Measurements from ENCODE around the gene KCTD11. TPM values are rescaled to one million over a fixed set of nuclear protein-coding genes. Genes with fewer than 3 reads are reported as not detected.

The KCTD11 gene
- total RNA-seq, 1 experiment from 2014 or later = 5.1 TPM

- H3K27me3 Mint-ChIP-seq (ENCODE audit: insufficient read depth, unreplicated experiment) = no peaks in the 10 kb centered on the region
- H3K4me3 Mint-ChIP-seq (ENCODE audit: unreplicated experiment) = no peak overlapping the region
- no peaks in the 10 kb centered on the region for H3K36me3 Mint-ChIP-seq (ENCODE audit: insufficient read depth, unreplicated experiment)
- H3K4me1 Mint-ChIP-seq (ENCODE audit: low read depth, unreplicated experiment) = peaks cover 2% of the 10 kb centered on the region
- H3K36me3 ChIP-seq (ENCODE audit: control insufficient read depth, insufficient read depth, low read length) = no peaks in the 10 kb centered on the region; the same call in 1 of the 2 replicates
- no peak overlapping the region for H3K27ac Mint-ChIP-seq (ENCODE audit: unreplicated experiment)
- no peaks in the 10 kb centered on the region for H3K27me3 ChIP-seq (replicated peaks; ENCODE audit: control insufficient read depth, insufficient read depth, low read length)
- no peaks in the 10 kb centered on the region for H3K9me3 Mint-ChIP-seq (ENCODE audit: unreplicated experiment)
- no peak overlapping the region for H3K4me3 ChIP-seq (ENCODE audit: low read depth, low read length)
- no peaks in the 10 kb centered on the region for H3K4me1 ChIP-seq
- H3K9me3 ChIP-seq = no peaks in the 10 kb centered on the region
- intact Hi-C loops (cut with micrococcal nuclease; ENCODE audit: unreplicated experiment) = no loop called here
- POLR2A ChIA-PET = no interaction called here
- CTCF ChIA-PET = no interaction called here
- no TSS peak for BruUV-seq (replicated peaks)
- DNase-seq = no peak
- no peak for TF ChIP-seq CTCF (IDR thresholded peaks at IDR 0.05; ENCODE audit: insufficient read depth in 1 of 2, low read depth in 1 of 2, low read length in 1 of 2, severe bottlenecking in 1 of 2, unreplicated experiment in 1 of 2)
These were observed 30.5 kb upstream of the KCTD11 start for GRCh38 chr17:7321466-7321865.

GRCh38 chr17:7322520-7323194, 29.3 kb upstream of the KCTD11 start:
- no peak for TF ChIP-seq CTCF (IDR thresholded peaks at IDR 0.05; ENCODE audit: insufficient read depth in 1 of 2, low read depth in 1 of 2, low read length in 1 of 2, severe bottlenecking in 1 of 2, unreplicated experiment in 1 of 2)
- no peak overlapping the region for H3K4me3 ChIP-seq (ENCODE audit: low read depth, low read length)
- ChIA-PET CTCF (no interaction called here), POLR2A (no interaction called here)
- H3K4me1 ChIP-seq = no peaks in the 10 kb centered on the region
- no peaks in the 10 kb centered on the region for H3K9me3 Mint-ChIP-seq (ENCODE audit: unreplicated experiment)
- H3K9me3 ChIP-seq = no peaks in the 10 kb centered on the region
- no peaks in the 10 kb centered on the region for H3K27me3 Mint-ChIP-seq (ENCODE audit: insufficient read depth, unreplicated experiment)
- no TSS peak for BruUV-seq (replicated peaks)
- intact Hi-C loops (cut with micrococcal nuclease; ENCODE audit: unreplicated experiment) = no loop called here
- no peaks in the 10 kb centered on the region for H3K4me1 Mint-ChIP-seq (ENCODE audit: low read depth, unreplicated experiment)
- no peak overlapping the region for H3K27ac Mint-ChIP-seq (ENCODE audit: unreplicated experiment)
- H3K36me3 ChIP-seq (ENCODE audit: control insufficient read depth, insufficient read depth, low read length) = no peaks in the 10 kb centered on the region; the same call in 1 of the 2 replicates
- no peaks in the 10 kb centered on the region for H3K36me3 Mint-ChIP-seq (ENCODE audit: insufficient read depth, unreplicated experiment)
- DNase-seq = no peak
- H3K4me3 Mint-ChIP-seq (ENCODE audit: unreplicated experiment) = no peak overlapping the region
- H3K27me3 ChIP-seq (replicated peaks; ENCODE audit: control insufficient read depth, insufficient read depth, low read length) = no peaks in the 10 kb centered on the region

GRCh38 chr17:7323731-7324437, 28.1 kb upstream of the KCTD11 start:
- Mint-ChIP-seq H3K36me3 (ENCODE audit: insufficient read depth, unreplicated experiment) (no peaks in the 10 kb centered on the region), H3K4me1 (ENCODE audit: low read depth, unreplicated experiment) (peaks cover 10% of the 10 kb centered on the region), H3K27me3 (ENCODE audit: insufficient read depth, unreplicated experiment) (no peaks in the 10 kb centered on the region), H3K27ac (ENCODE audit: unreplicated experiment) (no peak overlapping the region), H3K4me3 (ENCODE audit: unreplicated experiment) (no peak overlapping the region), H3K9me3 (ENCODE audit: unreplicated experiment) (no peaks in the 10 kb centered on the region)
- Histone ChIP-seq H3K4me1 (no peaks in the 10 kb centered on the region), H3K9me3 (no peaks in the 10 kb centered on the region), H3K27me3 (replicated peaks; ENCODE audit: control insufficient read depth, insufficient read depth, low read length) (no peaks in the 10 kb centered on the region), H3K4me3 (ENCODE audit: low read depth, low read length) (no peak overlapping the region), H3K36me3 (ENCODE audit: control insufficient read depth, insufficient read depth, low read length) (no peaks in the 10 kb centered on the region; the same call in 1 of the 2 replicates)
- intact Hi-C loops (cut with micrococcal nuclease; ENCODE audit: unreplicated experiment) = no loop called here
- no TSS peak for BruUV-seq (replicated peaks)
- no peak for TF ChIP-seq CTCF (IDR thresholded peaks at IDR 0.05; ENCODE audit: insufficient read depth in 1 of 2, low read depth in 1 of 2, low read length in 1 of 2, severe bottlenecking in 1 of 2, unreplicated experiment in 1 of 2)
- ChIA-PET CTCF (no interaction called here), POLR2A (no interaction called here)
- no peak for DNase-seq

Measured in Caco-2 (cell line).